Cardiac muscle cell (in vitro differentiated cells and primary cell): ENCODE measurements around the gene STK11IP. TPM values are rescaled to one million over a fixed set of nuclear protein-coding genes. Genes with fewer than 3 reads are reported as not detected.

Experiments
- DNase-seq, 2 donors: peaks; one replicate each; pipeline versions ENCODE4 v3.0.0 to v3.0.0-alpha.2; 2010 to 2017; ENCODE audit warnings: low read depth in 1 of 2, low spot score in 1 of 2
- H3K27ac ChIP-seq: fragments of 200-600 bp; sonication (generic); 2 replicates; pipeline ENCODE4 v1.5.1; 2016
- H3K27me3 ChIP-seq: fragments of 200-600 bp; sonication (generic); 2 replicates; pipeline ENCODE4 v1.6.0; 2016; ENCODE audit warnings: control low read depth
- H3K36me3 ChIP-seq: fragments of 200-600 bp; sonication (generic); 2 replicates; pipeline ENCODE4 v1.5.1; 2016; ENCODE audit warnings: control low read depth
- H3K4me1 ChIP-seq: fragments of 200-600 bp; sonication (generic); 2 replicates; pipeline ENCODE4 v1.8.1; 2017; ENCODE audit warnings: low read depth, mild to moderate bottlenecking, mixed run types
- H3K4me3 ChIP-seq: fragments of 200-600 bp; sonication (generic); 2 replicates; pipeline ENCODE4 v1.5.1; 2016; ENCODE audit warnings: mild to moderate bottlenecking
- H3K9me3 ChIP-seq: fragments of 200-600 bp; sonication (generic); 2 replicates; pipeline ENCODE4 v1.5.1; 2017; ENCODE audit warnings: low read depth, mild to moderate bottlenecking, control low read depth
- polyA plus RNA-seq: library from polyadenylated mRNA; unstranded; fragments of >200 nt; fragmentation: Nextera tagmentation; extraction: Ambion mirVana; gene quantifications from 2 replicates; pipeline ENCODE4 v1.2.1, GENCODE V29; 2016
- total RNA-seq: library from RNA; depleted of rRNA; stranded (reverse); fragments of >200 nt; gene quantifications from 2 replicates; pipeline ENCODE4 v1.2.3, GENCODE V29; 2016
- TF ChIP-seq, protein P1 (sequence below): IDR thresholded peaks from 2 replicates; pipeline ENCODE4 v1.5.1; 2012; ENCODE audit warnings: low read depth, mild to moderate bottlenecking, low read length

STK11IP gene
- total and polyA plus RNA-seq, 2 experiments from 2014 or later: 22.4 to 24.4 TPM

DNA sequence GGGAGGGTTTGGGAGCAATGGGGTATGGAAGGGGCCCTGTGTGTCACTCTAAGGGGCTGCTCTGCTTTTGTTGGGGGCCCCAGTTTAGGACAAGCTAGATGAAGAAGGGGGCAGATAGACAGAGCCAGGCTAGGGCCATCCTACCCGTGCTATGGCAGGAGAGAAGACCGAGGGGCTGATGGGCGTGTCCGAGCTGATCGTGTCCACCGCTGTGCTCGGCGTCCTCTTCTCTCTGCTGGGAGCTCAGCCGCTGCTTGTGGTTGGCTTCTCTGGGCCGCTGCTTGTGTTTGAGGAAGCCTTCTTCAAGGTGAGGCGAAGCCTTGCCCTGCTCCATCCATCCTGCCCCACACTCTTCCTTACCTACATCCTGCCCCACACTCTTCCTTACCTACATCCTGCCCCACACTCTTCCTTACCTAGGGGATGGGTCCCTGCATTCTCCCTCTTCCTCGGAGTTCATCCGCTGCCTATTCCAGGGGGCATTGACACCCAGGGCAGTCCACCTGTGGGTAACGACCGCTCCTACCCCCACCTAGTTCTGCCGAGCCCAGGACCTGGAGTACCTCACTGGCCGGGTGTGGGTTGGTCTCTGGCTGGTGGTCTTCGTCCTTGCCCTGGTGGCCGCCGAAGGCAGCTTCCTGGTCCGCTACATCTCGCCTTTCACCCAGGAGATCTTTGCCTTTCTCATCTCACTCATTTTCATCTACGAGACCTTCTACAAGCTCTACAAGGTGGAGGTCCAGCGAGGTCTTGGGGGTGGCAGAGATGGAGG lies 38.7 kb downstream of the STK11IP start:
- Histone ChIP-seq H3K27me3 (no peaks in the 10 kb centered on the region), H3K27ac (no peak overlapping the region), H3K4me3 (no peak overlapping the region), H3K9me3 (no peaks in the 10 kb centered on the region), H3K4me1 (peaks cover 3% of the 10 kb centered on the region), H3K36me3 (peaks cover 5% of the 10 kb centered on the region)
- TF ChIP-seq, protein P1, sequence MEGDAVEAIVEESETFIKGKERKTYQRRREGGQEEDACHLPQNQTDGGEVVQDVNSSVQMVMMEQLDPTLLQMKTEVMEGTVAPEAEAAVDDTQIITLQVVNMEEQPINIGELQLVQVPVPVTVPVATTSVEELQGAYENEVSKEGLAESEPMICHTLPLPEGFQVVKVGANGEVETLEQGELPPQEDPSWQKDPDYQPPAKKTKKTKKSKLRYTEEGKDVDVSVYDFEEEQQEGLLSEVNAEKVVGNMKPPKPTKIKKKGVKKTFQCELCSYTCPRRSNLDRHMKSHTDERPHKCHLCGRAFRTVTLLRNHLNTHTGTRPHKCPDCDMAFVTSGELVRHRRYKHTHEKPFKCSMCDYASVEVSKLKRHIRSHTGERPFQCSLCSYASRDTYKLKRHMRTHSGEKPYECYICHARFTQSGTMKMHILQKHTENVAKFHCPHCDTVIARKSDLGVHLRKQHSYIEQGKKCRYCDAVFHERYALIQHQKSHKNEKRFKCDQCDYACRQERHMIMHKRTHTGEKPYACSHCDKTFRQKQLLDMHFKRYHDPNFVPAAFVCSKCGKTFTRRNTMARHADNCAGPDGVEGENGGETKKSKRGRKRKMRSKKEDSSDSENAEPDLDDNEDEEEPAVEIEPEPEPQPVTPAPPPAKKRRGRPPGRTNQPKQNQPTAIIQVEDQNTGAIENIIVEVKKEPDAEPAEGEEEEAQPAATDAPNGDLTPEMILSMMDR: no peak
- no peak for DNase-seq

DNA sequence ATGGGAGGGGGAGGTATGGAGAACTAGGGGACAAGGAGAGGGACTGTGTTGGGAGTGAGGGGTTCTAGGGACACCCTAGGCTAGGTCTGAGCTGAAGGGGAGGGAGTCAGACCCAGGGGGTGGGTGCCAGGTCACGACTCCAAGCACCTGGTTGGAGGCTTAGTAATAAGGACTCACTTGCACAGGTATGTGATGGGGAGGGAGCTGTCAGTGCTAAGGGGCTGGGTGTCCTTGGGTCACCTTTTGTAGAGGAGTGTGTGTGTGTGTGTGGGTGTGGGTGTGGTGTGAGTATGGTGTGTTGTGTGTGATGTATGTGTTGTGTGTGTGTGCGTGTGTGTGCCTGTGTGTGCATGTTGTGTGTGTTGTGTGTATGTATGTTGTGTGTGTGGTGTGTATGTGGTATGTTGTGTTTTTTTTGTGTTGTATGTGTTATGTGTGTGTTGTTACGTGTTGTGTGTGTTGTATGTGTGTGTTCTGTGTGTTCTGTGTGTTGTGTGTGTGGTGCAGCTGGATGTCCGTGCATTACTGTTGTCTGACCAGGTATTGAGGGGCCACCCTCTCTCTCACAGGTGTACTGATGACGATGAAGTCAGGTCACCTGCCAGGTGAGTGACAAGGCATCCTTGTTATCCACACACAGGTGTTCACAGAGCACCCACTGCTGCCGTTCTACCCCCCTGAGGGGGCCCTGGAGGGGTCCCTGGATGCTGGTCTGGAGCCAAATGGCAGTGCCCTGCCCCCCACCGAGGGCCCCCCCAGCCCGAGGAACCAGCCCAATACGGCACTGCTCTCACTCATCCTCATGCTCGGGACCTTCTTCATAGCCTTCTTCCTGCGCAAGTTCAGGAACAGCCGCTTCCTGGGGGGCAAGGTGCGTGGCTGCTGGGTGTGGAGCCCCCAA lies 39.5 kb downstream of the STK11IP start:
- Histone ChIP-seq H3K4me3 (no peak overlapping the region), H3K36me3 (peaks cover 5% of the 10 kb centered on the region), H3K27me3 (no peaks in the 10 kb centered on the region), H3K27ac (no peak overlapping the region), H3K4me1 (peaks cover 12% of the 10 kb centered on the region), H3K9me3 (no peaks in the 10 kb centered on the region)
- DNase-seq: no peak
- TF ChIP-seq, protein P1: no peak

DNA sequence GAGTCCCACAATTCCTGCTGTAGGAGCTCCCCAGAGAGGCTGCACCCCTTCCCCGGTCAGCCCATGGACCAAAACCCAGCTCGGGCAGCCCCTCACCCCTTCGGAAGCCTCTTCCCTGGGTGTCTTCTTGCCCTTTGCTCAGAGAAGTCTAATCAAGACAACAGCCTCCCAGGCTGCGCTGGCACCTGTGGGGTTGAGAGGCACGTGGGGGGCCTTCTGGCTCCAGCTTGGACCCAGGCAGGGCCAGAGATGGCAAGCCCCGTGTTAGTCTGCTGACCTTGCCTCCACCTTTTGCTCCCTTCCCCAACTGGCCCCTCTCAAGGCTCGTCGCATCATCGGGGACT lies 40.2 kb downstream of the STK11IP start:
- TF ChIP-seq, protein P1: no peak
- no peaks in the 10 kb centered on the region for H3K9me3 ChIP-seq

DNA sequence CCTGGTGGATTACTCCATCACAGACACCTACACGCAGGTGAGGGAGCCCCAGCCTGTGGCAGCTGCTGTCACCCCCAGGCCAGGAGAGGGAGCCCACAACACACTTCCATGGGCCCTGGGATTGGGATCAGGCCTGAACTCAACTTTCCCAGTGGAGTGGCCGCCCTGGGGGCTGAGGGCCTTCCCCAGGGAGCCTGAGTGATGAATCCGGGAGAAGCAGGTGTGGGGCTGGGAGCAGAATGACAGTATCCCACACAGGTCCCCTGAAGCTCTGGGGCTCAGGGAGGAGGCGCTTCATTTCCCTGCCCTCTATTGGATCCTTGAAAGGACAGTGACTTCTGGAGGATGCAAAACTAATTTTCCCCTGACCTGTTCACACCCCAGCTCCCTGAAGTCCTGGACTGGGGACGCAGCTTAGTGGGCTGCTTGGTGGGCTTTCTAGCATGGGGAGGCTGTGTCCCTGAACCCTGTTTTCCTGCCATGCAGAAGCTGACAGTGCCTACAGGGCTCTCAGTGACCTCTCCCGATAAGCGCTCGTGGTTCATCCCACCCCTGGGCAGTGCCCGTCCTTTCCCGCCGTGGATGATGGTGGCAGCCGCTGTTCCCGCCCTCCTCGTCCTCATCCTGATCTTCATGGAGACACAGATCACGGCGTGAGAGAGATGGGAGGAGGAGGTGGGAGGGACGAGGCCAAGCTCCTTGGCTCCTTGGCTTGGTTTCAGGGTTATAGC lies 40.7 kb downstream of the STK11IP start:
- no peak overlapping the region for H3K4me3 ChIP-seq
- no peaks in the 10 kb centered on the region for H3K36me3 ChIP-seq
- no peak overlapping the region for H3K27ac ChIP-seq
- TF ChIP-seq, protein P1: peak; percentile 16
- H3K4me1 ChIP-seq: peaks cover 20% of the 10 kb centered on the region
- DNase-seq: no peak
- no peaks in the 10 kb centered on the region for H3K9me3 ChIP-seq
- no peaks in the 10 kb centered on the region for H3K27me3 ChIP-seq

More for the DNA sequence above, 40.2 kb downstream of the STK11IP start:
- H3K27ac ChIP-seq: no peak overlapping the region
- no peak overlapping the region for H3K4me3 ChIP-seq
- no peak for DNase-seq
- peaks cover 5% of the 10 kb centered on the region for H3K36me3 ChIP-seq
- H3K27me3 ChIP-seq: no peaks in the 10 kb centered on the region
- peaks cover 14% of the 10 kb centered on the region for H3K4me1 ChIP-seq

DNA sequence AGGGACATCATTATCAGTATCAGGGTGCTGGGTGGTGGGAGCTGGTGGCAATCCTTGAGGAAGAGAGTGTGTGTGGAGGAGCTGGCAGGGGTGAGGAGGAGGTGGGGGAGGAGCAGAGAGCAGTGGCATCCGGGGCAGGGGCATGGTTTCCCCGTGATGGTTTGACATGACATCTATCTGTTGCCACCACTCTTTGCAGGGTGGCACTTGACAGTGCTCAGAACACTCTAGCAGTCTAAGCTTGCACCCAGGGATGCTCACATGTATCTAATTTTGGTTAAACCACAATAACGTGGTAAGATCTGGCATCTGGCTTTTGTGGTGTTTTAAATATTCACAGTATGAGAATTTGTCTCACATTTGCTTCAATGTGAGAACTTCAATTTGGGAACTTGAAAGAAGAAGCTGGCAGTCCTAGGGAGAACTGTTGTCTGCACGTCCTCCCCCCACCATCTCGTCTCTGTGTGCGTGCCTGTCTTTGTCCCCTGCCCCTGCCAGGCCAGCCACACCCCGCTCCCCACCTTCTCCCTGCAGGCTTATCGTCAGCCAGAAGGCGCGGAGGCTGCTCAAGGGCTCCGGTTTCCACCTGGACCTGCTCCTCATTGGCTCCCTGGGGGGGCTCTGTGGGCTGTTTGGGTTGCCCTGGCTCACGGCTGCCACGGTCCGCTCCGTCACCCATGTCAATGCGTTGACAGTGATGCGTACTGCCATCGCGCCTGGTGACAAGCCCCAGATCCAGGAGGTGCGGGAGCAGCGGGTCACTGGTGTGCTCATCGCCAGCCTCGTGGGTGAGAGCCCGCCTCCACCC lies 41.5 kb downstream of the STK11IP start:
- DNase-seq: no peak
- Histone ChIP-seq H3K27me3 (no peaks in the 10 kb centered on the region), H3K9me3 (no peaks in the 10 kb centered on the region), H3K4me1 (peaks cover 27% of the 10 kb centered on the region), H3K36me3 (no peaks in the 10 kb centered on the region), H3K4me3 (no peak overlapping the region), H3K27ac (no peak overlapping the region)
- TF ChIP-seq, protein P1: no peak
